SJCRH30 (cell line): ENCODE measurements around the gene SKAP1. TPM values are rescaled to one million over a fixed set of nuclear protein-coding genes. Genes with fewer than 3 reads are reported as not detected.
"Not testable (repeated sequence)": the region's sequence is repeated elsewhere in the genome, so short reads cannot be mapped to it uniquely, and the experiment has no call there.

ENCODE experiments used
- DNase-seq, 2 experiments: peaks; one replicate each; pipeline ENCODE4 v3.0.0-alpha.2; 2015 to 2020
- H3K27ac ChIP-seq: fragments of 250-450 bp; sonication (Bioruptor Pico); 2 replicates; pipeline ENCODE4 v1.5.1; 2020; ENCODE audit warnings: mild to moderate bottlenecking, moderate library complexity
- H3K27me3 ChIP-seq: fragments of 250-450 bp; sonication (Bioruptor Pico); 2 replicates; pipeline ENCODE4 v1.5.1; 2020; ENCODE audit warnings: mild to moderate bottlenecking, moderate library complexity
- H3K36me3 ChIP-seq: fragments of 250-450 bp; sonication (Bioruptor Pico); 2 replicates; pipeline ENCODE4 v1.5.1; 2020; ENCODE audit warnings: mild to moderate bottlenecking, moderate library complexity
- H3K4me1 ChIP-seq: fragments of 250-450 bp; sonication (Bioruptor Pico); 2 replicates; pipeline ENCODE4 v1.5.1; 2020; ENCODE audit warnings: mild to moderate bottlenecking, moderate library complexity
- H3K4me3 ChIP-seq: fragments of 250-450 bp; sonication (Bioruptor Pico); 2 replicates; pipeline ENCODE4 v1.5.1; 2020; ENCODE audit warnings: mild to moderate bottlenecking, moderate library complexity
- H3K9me3 ChIP-seq: fragments of 250-450 bp; sonication (Bioruptor Pico); replicated peaks from 2 replicates; pipeline ENCODE4 v1.5.1; 2020; ENCODE audit warnings: mild to moderate bottlenecking, moderate library complexity
- total RNA-seq: library from RNA; depleted of rRNA; stranded (reverse); fragments of >200 nt; shearing (Covaris generic); gene quantifications from 2 replicates; pipeline ENCODE4 v1.2.3, GENCODE V29; 2014

Gene SKAP1
- total RNA-seq, 1 experiment from 2014 or later = not detected

DNA sequence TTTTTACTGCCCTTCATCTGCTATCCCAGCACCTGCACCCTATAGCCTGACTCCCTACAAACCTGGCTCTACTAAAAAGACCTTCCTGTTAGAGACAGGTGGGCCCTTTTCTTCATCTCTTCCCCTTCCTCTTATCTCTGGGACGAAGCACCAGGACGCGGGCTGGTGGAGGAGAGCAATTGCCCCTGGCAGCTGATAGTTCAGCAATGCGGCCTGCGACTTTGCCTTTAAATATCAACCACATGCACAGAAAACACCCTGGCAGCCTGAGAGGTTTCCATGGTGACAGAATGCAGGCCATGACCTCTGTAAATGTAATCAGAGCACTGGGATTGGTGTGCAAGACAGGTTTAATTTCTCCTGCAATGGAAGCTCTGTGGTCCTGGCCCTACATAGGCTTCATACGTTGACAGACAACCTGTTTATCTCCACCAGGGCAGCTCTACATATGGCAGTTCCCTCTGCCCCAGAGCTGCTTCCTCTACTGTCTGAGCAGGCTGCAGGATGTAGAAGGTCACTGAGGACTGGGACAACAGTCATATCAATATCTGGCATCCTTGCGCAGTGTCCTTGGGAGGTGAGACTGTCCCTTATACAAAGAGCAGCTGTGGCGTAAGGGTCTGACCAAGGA is 10.0 kb upstream of the SKAP1 start:
- no peak for DNase-seq
- Histone ChIP-seq H3K27ac (no peak overlapping the region), H3K36me3 (no peaks in the 10 kb centered on the region), H3K4me1 (peaks cover 6% of the 10 kb centered on the region; the same call in 1 of the 2 replicates), H3K27me3 (no peaks in the 10 kb centered on the region), H3K9me3 (no peaks in the 10 kb centered on the region), H3K4me3 (no peak overlapping the region)

DNA sequence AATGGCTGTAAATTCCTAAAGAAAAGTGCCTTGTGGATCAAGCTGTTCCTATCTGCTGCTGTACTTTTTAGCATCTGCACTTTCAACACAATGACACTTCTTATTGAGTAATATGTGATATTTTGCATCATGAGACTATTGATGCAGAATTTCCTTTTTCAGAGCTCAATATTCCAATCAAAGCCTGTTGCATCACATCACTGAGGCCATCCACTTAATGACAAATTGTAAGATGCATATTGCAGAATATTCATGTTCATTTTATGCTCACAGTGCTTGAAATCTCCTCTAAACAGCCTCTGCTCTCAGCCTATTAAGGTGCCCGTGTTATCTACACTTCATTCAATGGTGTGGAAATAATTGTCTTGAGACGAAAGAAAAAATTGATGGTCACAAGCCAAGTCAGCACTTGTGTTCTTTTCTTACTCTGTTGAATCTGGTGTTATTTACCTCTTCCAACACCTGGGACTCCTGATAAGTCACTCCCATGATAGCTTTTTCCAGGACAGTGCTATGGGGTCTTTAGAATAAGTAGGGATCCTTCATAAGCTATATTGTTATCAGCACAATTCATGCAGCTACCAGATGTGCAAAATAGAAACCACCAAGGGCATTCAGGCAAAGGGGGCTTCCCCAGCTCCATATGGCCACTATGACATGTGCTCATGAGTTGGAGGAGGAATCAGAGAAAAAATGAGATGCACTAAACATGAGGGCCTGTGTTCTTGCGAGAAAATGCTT is 9.3 kb upstream of the SKAP1 start:
- DNase-seq = no peak
- Histone ChIP-seq H3K27me3 (peaks cover 5% of the 10 kb centered on the region), H3K36me3 (no peaks in the 10 kb centered on the region)

DNA sequence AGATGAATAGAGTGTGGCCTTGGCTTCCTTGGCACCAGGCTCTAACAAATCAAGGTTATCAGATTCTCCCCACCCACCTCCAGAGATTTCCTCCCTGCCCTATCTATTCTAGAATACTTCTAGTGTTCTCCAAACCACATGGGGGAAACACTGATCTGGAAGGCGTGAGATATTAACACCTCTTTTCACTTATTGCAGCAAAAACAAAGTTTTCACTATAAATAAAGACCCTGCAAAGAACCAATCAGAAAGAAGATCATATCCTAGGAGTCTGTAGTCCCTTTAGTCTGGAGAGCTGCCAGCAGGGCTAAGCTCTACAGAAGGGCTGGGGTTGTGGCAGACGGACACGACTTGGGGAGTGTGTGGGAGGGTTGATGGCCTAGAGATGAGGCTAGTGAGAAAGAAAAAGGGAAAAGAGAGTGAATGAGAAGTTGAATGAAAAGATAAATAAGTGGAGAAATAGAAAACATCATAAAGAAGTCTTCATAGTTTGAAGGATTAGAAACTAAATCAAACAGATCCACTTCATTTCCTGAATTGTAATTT is 8.6 kb upstream of the SKAP1 start:
- no peak for DNase-seq
- Histone ChIP-seq H3K4me3 (no peak overlapping the region), H3K27me3 (peaks cover 12% of the 10 kb centered on the region)

More for the DNA sequence above, 9.3 kb upstream of the SKAP1 start:
- Histone ChIP-seq H3K9me3 (no peaks in the 10 kb centered on the region), H3K27ac (no peak overlapping the region), H3K4me1 (peaks cover 6% of the 10 kb centered on the region; the same call in 1 of the 2 replicates), H3K4me3 (no peak overlapping the region)

DNA sequence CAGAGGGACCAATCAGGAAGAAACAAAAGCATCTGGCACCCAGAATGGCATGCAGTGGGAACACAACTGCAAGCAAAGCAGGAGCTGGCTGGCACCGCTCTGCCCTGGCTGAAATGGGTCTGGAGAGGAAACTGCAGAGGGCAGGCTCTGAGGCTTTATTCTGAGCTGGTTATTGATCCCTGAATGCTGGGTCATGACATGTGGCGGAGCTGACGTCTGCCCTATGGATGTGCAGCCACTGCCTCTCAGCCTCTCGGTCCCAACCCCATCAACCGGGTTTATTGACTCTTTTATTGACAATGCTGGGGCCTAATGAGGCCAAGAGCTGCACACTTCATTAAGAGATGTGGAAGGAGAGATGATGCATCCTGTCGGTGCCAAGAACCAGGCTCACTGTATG is 3.9 kb upstream of the SKAP1 start:
- H3K27me3 ChIP-seq = peaks cover 20% of the 10 kb centered on the region
- DNase-seq = no peak
- no peak overlapping the region for H3K4me3 ChIP-seq

More for the DNA sequence above, 8.6 kb upstream of the SKAP1 start:
- no peaks in the 10 kb centered on the region for H3K9me3 ChIP-seq
- H3K27ac ChIP-seq = no peak overlapping the region
- peaks cover 6% of the 10 kb centered on the region; the same call in 1 of the 2 replicates for H3K4me1 ChIP-seq
- H3K36me3 ChIP-seq = no peaks in the 10 kb centered on the region

DNA sequence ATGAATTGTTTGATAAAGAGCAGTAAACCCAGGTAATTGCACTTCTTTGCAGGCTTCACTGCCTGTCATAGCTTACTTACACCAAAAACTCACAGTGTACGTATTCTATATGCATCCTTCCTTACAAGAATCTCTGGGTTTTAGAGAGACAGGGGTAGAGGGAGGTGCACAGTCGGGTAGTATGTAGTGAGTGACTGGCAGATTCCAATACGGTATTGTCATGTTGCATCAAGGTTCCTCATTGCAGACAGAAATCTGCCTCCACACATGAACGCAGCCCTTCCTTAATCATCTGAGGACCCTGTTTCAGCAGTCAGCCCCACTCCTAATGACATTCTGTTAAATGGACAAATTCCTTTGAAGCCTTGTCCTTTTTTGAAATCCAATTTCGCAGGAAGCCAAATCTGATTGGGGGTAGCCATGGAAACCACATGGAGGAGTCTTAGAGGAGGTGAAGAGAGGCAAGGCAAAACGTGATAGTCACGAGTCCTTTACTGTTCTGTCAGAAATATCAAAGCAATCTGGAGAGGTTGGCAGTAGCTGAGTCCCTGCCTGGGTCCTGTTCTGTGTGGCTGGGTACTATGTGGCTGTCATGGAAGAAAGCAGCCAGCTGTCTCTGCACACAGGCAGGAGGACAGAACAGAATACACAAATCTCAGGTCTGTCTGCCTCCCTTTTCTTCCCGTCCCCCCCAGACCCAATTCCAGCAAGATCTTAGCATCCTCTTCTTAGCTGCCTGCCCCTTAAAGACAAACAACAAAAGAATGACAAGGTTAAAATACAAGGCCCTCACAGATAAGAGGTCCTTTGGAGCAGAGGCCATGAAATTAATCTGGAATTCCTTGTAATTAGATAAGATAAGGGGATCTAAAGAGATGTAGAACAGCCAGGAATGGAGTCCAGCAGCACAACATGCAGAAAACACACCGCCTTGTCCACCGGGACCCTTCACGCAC is 3.1 kb upstream of the SKAP1 start:
- Histone ChIP-seq H3K9me3 (no peaks in the 10 kb centered on the region), H3K27me3 (peaks cover 26% of the 10 kb centered on the region), H3K4me1 (no peaks in the 10 kb centered on the region), H3K36me3 (no peaks in the 10 kb centered on the region), H3K4me3 (no peak overlapping the region), H3K27ac (no peak overlapping the region)
- DNase-seq = no peak

More for the DNA sequence above, 3.9 kb upstream of the SKAP1 start:
- no peaks in the 10 kb centered on the region for H3K9me3 ChIP-seq
- no peak overlapping the region for H3K27ac ChIP-seq
- no peaks in the 10 kb centered on the region for H3K4me1 ChIP-seq
- no peaks in the 10 kb centered on the region for H3K36me3 ChIP-seq

DNA sequence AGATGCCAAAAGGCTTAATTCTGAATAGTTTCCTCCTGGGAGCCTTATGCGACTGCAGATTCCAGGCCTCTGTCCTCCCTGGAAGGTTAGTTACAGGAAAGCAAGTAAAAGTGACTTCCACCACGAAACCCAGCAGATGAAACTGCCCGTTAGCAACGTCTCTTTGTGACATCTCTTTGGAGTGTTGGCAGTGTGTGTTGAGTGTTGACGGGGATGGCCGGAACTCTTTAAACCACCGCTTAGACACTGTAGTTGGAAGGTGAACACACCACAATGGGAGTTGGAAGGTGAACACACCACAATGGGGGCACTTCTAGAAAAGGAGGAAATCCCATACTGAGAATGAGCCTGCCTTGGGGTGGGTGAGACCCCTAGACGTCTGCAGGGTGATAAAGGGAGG is 858 bp downstream of the SKAP1 start:
- no peaks in the 10 kb centered on the region for H3K36me3 ChIP-seq
- no peak overlapping the region for H3K27ac ChIP-seq
- H3K27me3 ChIP-seq = peaks cover 29% of the 10 kb centered on the region
- no peak for DNase-seq
- no peak overlapping the region for H3K4me3 ChIP-seq
- H3K9me3 ChIP-seq = no peaks in the 10 kb centered on the region
- no peaks in the 10 kb centered on the region for H3K4me1 ChIP-seq

DNA sequence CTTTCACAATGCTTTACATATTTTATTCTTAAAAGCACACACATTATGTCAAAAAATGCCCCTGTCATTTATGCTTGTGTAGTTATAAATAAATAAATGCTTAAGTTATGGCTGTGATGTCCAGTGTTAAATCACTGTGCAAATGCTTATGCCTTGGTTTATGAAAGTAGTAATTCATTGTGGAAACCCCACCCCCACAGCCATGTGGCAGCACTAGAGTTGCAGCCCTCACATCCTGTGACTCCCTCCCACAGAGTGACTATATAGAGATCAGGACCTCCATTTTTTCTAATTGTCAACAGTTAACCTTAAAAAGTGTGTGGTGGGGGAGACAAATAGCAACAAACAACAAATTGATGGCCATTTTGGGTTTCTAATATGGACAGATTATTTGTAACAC is 2.4 kb downstream of the SKAP1 start:
- peaks cover 20% of the 10 kb centered on the region for H3K27me3 ChIP-seq

DNA sequence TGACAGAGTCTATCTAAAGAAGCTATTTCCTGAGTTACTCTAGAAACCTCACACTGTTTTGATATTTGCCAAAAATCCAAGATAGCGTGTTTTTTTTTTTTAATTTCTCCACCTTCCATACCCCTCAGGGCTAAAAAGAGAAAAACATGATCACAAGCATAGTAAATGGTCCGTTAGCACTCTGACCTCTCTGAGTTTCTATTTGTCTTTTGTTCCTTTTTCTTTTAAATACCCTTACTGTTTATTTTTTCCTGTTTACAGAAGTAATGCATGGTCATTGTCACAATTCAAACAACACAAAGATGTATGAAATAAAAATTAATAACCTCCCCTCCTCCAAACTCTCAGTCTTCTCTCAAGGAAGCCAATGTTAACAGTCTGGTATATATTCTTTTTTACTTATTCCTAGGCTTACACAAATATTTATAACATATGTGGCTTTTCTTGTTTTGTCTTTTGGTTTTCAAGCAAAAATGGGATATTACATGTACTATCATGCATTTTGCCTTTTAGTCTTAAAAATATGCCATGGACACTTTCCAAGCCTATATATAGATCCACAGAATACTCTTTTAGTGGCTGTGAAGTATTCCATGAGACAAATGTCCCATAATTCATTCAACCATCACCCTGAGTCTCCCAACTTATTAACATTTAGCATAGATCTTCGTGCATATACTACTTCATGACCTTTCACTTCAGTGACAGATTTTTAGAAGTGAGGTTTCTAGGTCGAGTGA is 3.1 kb downstream of the SKAP1 start:
- no peak overlapping the region for H3K27ac ChIP-seq
- DNase-seq = no peak
- no peaks in the 10 kb centered on the region for H3K4me1 ChIP-seq
- H3K9me3 ChIP-seq = no peaks in the 10 kb centered on the region
- peaks cover 16% of the 10 kb centered on the region for H3K27me3 ChIP-seq
- no peaks in the 10 kb centered on the region for H3K36me3 ChIP-seq
- no peak overlapping the region for H3K4me3 ChIP-seq

More for the DNA sequence above, 2.4 kb downstream of the SKAP1 start:
- Histone ChIP-seq H3K4me3 (no peak overlapping the region), H3K27ac (no peak overlapping the region), H3K4me1 (no peaks in the 10 kb centered on the region), H3K9me3 (no peaks in the 10 kb centered on the region), H3K36me3 (no peaks in the 10 kb centered on the region)
- peak in 1 of 2 experiments; percentile 8 for DNase-seq

DNA sequence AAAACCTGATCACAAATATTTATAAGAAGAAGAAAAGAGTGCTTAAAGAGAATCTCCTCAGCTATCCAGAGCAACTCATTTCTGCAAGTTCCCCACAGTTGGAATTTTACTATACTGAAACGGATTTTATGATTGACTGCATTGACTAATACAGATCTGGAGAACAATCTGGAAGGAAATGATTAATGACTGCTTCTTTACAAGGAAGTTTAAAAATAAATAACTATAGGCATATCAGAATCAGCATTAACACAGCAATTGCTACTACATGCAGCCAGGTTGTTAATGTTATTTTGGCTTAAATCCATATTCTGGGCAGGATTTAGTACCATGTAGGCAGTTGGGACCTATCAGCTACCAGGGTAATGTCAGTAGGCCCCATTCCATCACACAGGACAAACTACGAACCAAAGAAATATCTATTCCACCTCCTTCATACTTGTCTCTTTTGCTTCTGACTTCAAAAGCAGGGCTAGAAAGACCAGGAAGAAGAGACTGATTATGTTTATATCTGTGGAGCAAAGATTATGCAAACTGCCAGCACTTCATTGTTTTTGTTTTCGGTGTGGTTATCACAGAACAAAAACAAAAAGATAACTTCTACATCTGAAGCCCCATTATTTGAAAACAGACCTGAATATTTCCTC is 3.9 kb downstream of the SKAP1 start:
- Histone ChIP-seq H3K27me3 (peaks cover 16% of the 10 kb centered on the region), H3K4me3 (no peak overlapping the region), H3K9me3 (no peaks in the 10 kb centered on the region), H3K27ac (no peak overlapping the region), H3K36me3 (no peaks in the 10 kb centered on the region), H3K4me1 (no peaks in the 10 kb centered on the region)
- no peak for DNase-seq

DNA sequence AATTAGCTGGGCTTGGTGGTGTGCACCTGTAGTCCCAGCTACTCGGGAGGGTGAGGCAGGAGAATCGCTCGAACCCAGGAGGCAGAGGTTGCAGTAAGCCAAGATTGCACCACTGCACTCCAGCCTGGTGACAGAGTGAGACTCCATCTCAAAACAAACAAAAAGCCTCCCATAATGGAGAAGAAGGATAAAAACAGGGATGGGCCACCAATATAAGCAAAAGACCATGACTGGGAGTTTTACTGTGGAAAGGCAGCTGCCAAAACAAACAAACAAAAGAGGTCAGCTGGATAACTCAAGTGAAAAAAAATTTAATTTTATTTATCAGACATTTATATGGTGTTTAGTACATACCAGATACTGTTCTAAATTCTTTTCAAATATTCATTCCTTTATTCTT is 8.0 kb downstream of the SKAP1 start:
- not testable (repeated sequence) for H3K27ac ChIP-seq, H3K4me3 ChIP-seq, H3K9me3 ChIP-seq, H3K36me3 ChIP-seq, H3K4me1 ChIP-seq, H3K27me3 ChIP-seq
- peak in 1 of 2 experiments; percentile 10 for DNase-seq

DNA sequence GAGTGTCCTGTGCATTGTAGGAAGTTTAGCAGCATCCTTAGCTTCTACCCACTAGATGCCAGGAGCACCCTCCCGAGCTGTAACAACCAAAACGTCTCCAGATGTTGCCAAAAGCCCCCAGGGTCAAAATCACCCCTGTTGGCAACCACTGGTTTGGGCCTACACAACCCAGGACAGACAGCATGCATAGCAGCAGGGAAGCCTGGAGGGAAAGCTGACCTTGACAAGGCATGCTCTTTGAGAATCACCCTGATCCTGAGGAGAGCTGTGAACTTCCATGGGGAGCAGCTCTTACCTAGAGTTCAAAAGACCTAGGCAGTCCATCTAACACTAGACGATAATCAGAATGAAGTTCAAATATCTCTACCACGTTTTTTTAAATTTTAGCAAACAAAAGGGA is 9.2 kb downstream of the SKAP1 start:
- Histone ChIP-seq H3K27ac (no peak overlapping the region), H3K4me3 (no peak overlapping the region), H3K4me1 (no peaks in the 10 kb centered on the region), H3K9me3 (no peaks in the 10 kb centered on the region), H3K36me3 (no peaks in the 10 kb centered on the region), H3K27me3 (peaks cover 12% of the 10 kb centered on the region; the same call in 1 of the 2 replicates)
- no peak for DNase-seq

DNA sequence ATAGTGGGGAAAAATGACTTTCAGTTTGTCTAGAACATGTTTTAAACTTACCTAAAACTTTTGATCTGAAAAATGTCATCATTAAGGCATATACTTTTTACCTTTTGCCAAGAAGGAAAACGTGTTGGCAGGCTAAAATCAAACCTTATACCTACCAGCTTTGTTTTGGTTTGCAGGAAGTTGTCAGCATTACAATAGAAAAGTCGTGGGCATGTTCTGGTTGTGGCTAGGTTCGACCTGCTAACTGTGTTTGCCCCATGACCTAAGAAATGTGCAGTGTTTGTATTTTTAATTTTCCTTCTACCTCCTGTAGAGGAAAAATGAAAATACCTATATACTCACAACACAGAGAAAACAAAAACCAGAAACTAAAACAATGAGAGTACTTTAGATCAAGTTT is 13.0 kb downstream of the SKAP1 start:
- no peak for DNase-seq
- no peaks in the 10 kb centered on the region for H3K4me1 ChIP-seq
- H3K4me3 ChIP-seq = no peak overlapping the region
- H3K27ac ChIP-seq = no peak overlapping the region
- no peaks in the 10 kb centered on the region; the same call in 1 of the 2 replicates for H3K9me3 ChIP-seq
- H3K27me3 ChIP-seq = peaks cover 27% of the 10 kb centered on the region
- no peaks in the 10 kb centered on the region for H3K36me3 ChIP-seq

DNA sequence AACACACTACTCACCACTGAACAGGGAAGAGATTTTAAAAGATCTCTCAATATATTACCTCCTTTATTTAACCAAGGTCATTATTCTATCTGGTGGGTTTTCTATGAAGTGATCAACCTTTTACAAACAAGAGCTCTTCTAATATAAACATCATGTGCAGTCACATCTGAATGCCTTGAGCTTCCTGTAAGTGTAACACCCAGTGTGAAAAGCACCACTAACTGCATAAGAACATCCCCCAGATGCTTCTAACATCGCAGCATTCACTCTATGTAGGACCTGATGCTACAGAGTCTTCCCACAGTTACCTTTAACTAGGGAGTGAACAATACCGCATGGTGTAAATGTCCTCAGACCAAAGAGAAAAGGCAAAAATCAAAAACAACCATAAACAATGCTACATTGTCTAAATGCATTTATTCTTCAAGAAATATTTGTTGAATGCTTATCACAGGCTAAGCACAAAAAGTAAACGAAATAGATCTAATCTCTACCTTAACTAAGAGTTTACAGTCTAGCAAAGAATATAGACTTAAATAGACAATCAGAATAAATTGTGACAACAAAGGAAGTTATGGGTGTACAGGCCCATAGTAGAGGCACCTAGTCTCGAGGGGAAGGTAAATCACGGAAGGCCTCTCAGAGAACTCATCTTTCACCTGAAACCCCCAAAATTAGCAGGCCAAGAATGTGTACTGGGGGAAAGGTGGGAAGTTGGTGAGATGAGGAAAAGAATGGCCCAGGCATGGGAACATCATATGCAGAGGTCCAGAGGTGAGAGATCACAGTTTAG is 16.2 kb downstream of the SKAP1 start:
- H3K4me1 ChIP-seq = no peaks in the 10 kb centered on the region
- no peak overlapping the region for H3K4me3 ChIP-seq
- no peak overlapping the region for H3K27ac ChIP-seq
- peaks cover 24% of the 10 kb centered on the region for H3K27me3 ChIP-seq
- H3K9me3 ChIP-seq = no peaks in the 10 kb centered on the region; the same call in 1 of the 2 replicates
- no peaks in the 10 kb centered on the region for H3K36me3 ChIP-seq
- DNase-seq = no peak
